NCI-H510A (cell line): ENCODE data around the gene ATG16L1.

Experiments used
- DNase-seq: peaks from one replicate; lab custom pipeline; 2025; lab: John Stamatoyannopoulos, UW

ATG16L1 gene

GRCh38 chr2:233251306-233252116 is at the start of gene ATG16L1:
Gene ATG16L1 (plus strand): TSS chr2:233251673. CDS start chr2:233251828, 155 bp downstream.
- DNase-seq: peak; percentile 97

GRCh38 chr2:233202531-233202944 is 48.9 kb upstream of the ATG16L1 start:
- DNase-seq: no peak

- DNase-seq: no peak
Measured at GRCh38 chr2:233203060-233203459, 48.4 kb upstream of the ATG16L1 start.

- no peak for DNase-seq
Measured at GRCh38 chr2:233204286-233204936, 47.1 kb upstream of the ATG16L1 start.

GRCh38 chr2:233208382-233209116 is 42.9 kb upstream of the ATG16L1 start:
- no peak for DNase-seq

- DNase-seq: no peak
Measured at GRCh38 chr2:233209117-233209532, 42.3 kb upstream of the ATG16L1 start.

- no peak for DNase-seq
Measured at GRCh38 chr2:233209533-233210171, 41.8 kb upstream of the ATG16L1 start.

- no peak for DNase-seq
Measured at GRCh38 chr2:233210281-233210680, 41.2 kb upstream of the ATG16L1 start.

- no peak for DNase-seq
Measured at GRCh38 chr2:233210843-233211547, 40.5 kb upstream of the ATG16L1 start.

GRCh38 chr2:233211548-233211895 is 40.0 kb upstream of the ATG16L1 start:
- DNase-seq: no peak

GRCh38 chr2:233213011-233213410 is 38.5 kb upstream of the ATG16L1 start:
- DNase-seq: no peak

- no peak for DNase-seq
Measured at GRCh38 chr2:233213975-233214374, 37.5 kb upstream of the ATG16L1 start.

- no peak for DNase-seq
Measured at GRCh38 chr2:233217892-233218377, 33.5 kb upstream of the ATG16L1 start.

GRCh38 chr2:233218836-233219235 is 32.6 kb upstream of the ATG16L1 start:
- no peak for DNase-seq

GRCh38 chr2:233219848-233220247 is 31.6 kb upstream of the ATG16L1 start:
- no peak for DNase-seq

- DNase-seq: no peak
Measured at GRCh38 chr2:233221378-233222063, 30.0 kb upstream of the ATG16L1 start.

GRCh38 chr2:233223059-233223894 is 28.2 kb upstream of the ATG16L1 start:
- no peak for DNase-seq

GRCh38 chr2:233225230-233226068 is 26.0 kb upstream of the ATG16L1 start:
- no peak for DNase-seq

- no peak for DNase-seq
Measured at GRCh38 chr2:233226511-233227031, 24.9 kb upstream of the ATG16L1 start.
